Transverse colon (tissue), 4 donors: ENCODE measurements around the gene MTERF2. TPM values are rescaled to one million over a fixed set of nuclear protein-coding genes. Genes with fewer than 3 reads are reported as not detected.

Experiments used
- DNase-seq: peaks from one replicate; pipeline ENCODE4 v3.0.0-alpha.2; 2019
- H3K27ac ChIP-seq, 4 donors: fragments of 200-600 bp; sonication (generic); 2 replicates each; pipeline ENCODE4 v1.5.1; 2016 to 2018; ENCODE audit warnings: inconsistent platforms in 4 of 4
- H3K27me3 ChIP-seq: fragments of 200-600 bp; sonication (generic); 2 replicates; pipeline ENCODE4 v1.5.1; 2017; ENCODE audit warnings: inconsistent platforms
- H3K36me3 ChIP-seq, 4 donors: fragments of 200-600 bp; sonication (generic); 2 replicates each; pipeline ENCODE4 v1.5.1; 2017 to 2019; ENCODE audit warnings: inconsistent platforms in 4 of 4
- H3K4me1 ChIP-seq, 4 donors: fragments of 200-600 bp; sonication (generic); 2 replicates each; pipeline ENCODE4 v1.5.1; 2017 to 2020; ENCODE audit warnings: inconsistent platforms in 4 of 4
- H3K4me3 ChIP-seq, 4 donors: fragments of 200-600 bp; sonication (generic); 1 replicate in 1 of 4; 2 replicates in 3 of 4; pipeline versions ENCODE4 v1.5.1 to v1.6.1; 2017 to 2019; ENCODE audit warnings: inconsistent platforms in 4 of 4
- H3K9me3 ChIP-seq, 2 donors: fragments of 200-600 bp; sonication (generic); 2 replicates each; pipeline ENCODE4 v1.5.1; 2017 to 2019; ENCODE audit warnings: inconsistent platforms in 2 of 2
- CTCF ChIP-seq, 5 experiments: fragments of 200-600 bp in 3 of 5; fragments of 450-650 bp in 2 of 5; sonication (generic) in 3 of 5; IDR thresholded peaks; 1 replicate in 2 of 5; 2 replicates in 3 of 5; pipeline ENCODE4 v1.5.1; 2016 to 2017; ENCODE audit warnings: antibody characterized with exemption in 5 of 5, inconsistent platforms in 3 of 5, mild to moderate bottlenecking in 2 of 5, moderate library complexity in 1 of 5
- EP300 ChIP-seq: sonication (generic); formaldehyde crosslinking; IDR thresholded peaks from one replicate; pipeline ENCODE4 v1.6.1; 2017; ENCODE audit warnings: antibody characterized with exemption, low read depth
- POLR2A ChIP-seq: fragments of 450-650 bp; IDR thresholded peaks from one replicate; pipeline ENCODE4 v1.6.1; 2016; ENCODE audit warnings: antibody characterized with exemption, mild to moderate bottlenecking, moderate library complexity
- POLR2AphosphoS5 ChIP-seq, 3 donors: sonication (generic); formaldehyde crosslinking; IDR thresholded peaks; one replicate each; pipeline ENCODE4 v1.6.1; 2016; ENCODE audit warnings: antibody characterized with exemption in 3 of 3
- WGBS, 2 donors: methylation state at CpG; one replicate each; pipeline ENCODE4 v1.1.5; 2018; ENCODE audit warnings: low coverage in 1 of 2; 5-methylcytosine and 5-hydroxymethylcytosine counted together
- in situ Hi-C, 4 donors: fragments of 200-750 bp; cut with MboI; loops; one replicate each; pipeline versions ENCODE4 v1.15.0 to v1.15.1; 2017; ENCODE audit warnings: low sequenced_read_pairs in 3 of 4, low pct_ligation_motif_present in 1 of 4, low pct_unique_long_range_greater_than_20kb in 1 of 4
- intact Hi-C: fragments of 100-400 bp; cut with DNase I; formaldehyde crosslinking; loops from one replicate; pipeline ENCODE4 v1.15.1; 2023; ENCODE audit warnings: low total_unique reads
- total RNA-seq, 4 donors: library from RNA; depleted of rRNA; stranded (reverse); fragments of >200 nt; gene quantifications; one replicate each; pipeline ENCODE4 v1.1.0, GENCODE V29; 2016

The MTERF2 gene
- total RNA-seq, 4 donors from 2014 or later: 3.0 to 14.8 (median 8.7) TPM

- TF ChIP-seq POLR2AphosphoS5 (IDR thresholded peaks at IDR 0.05): peak in 1 of 3 donors; percentile 17
- no peak for TF ChIP-seq CTCF (IDR thresholded peaks at IDR 0.05)
- no peak for TF ChIP-seq POLR2A
- Histone ChIP-seq H3K9me3 (no peaks in the 10 kb centered on the region), H3K36me3 (no peaks in the 10 kb centered on the region), H3K27ac (no peak overlapping the region), H3K27me3 (no peaks in the 10 kb centered on the region), H3K4me3 (no peak overlapping the region), H3K4me1 (peaks cover 15 to 40% (median 32%) of the 10 kb centered on the region in 4 donors)
- intact Hi-C loops (no loop called here), in situ Hi-C loops (no loop called here)
- DNase-seq: no peak
- 91 to 100% methylated on average over 1 to 3 of the region's 3 CpGs for WGBS, 2 donors
Measured at GRCh38 chr12:106981788-106982187, 5.2 kb downstream of the MTERF2 start.

DNA sequence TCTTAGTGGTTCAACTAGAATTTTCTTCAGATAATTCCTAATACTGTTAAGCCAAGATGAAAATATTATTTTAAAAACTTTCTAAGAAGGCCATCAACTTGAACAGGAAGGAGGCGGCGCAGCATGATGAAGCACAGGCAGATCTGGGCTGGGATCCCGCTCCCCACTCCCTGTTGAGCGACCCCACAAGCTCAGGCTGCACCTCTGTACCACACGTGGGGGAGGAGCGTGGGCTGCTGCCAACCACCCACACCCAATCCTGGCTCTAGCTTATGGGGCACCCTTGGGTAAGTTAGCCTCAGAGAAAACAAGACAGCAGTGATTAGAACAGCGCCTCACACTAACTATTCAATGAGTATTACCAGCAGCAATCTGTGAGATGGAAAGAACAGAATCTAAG, 6.0 kb downstream of the MTERF2 start:
- Histone ChIP-seq H3K36me3 (no peaks in the 10 kb centered on the region), H3K27me3 (no peaks in the 10 kb centered on the region), H3K4me1 (peaks cover 21 to 43% (median 34%) of the 10 kb centered on the region in 4 donors), H3K27ac (no peak overlapping the region), H3K4me3 (no peak overlapping the region), H3K9me3 (no peaks in the 10 kb centered on the region)
- in situ Hi-C loops (no loop called here), intact Hi-C loops (no loop called here)
- WGBS, 2 donors: 85 to 86% methylated on average over 4 to 7 of the region's 7 CpGs
- TF ChIP-seq POLR2A (no peak), POLR2AphosphoS5 (IDR thresholded peaks at IDR 0.05) (no peak), EP300 (no peak), CTCF (IDR thresholded peaks at IDR 0.05) (no peak)
- no peak for DNase-seq

DNA sequence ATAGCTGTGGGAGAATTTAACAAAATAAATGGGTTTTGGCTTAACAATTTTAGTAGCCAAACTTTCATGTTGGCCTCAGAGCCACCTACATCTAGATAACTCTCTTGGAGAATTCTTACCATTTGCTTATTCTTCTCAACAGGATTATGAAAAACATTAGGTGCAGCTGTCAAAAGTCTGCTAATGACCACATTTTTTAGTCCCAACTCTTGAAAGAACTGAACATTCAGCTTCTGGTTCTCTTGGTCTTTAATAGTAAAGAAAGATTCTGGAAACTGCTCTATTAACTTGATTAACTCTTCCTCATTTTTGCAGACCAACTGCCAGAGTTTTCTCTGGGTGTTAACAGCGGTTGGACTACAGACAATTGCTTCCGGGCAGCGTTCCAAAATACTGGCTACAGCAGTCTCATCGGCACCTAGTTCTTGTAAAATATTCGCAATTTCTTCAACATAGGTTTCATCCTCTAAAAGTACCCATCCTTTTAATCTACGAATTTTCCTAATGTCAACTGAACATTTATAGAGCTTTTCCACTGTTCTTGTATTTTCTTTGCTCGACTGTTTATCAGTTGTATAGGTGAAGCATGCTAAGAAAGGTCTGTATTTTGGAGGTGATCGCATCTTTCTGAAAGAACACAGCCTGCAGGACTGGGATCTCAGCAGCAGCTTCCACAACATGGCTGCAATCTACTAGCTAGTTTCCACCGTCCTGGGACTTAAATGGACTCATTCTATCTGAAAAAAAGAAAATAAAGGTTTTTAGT, 8.7 kb downstream of the MTERF2 start:
- H3K27ac ChIP-seq: peak overlapping the region; percentile 2 to 66 (median 58)
- intact Hi-C loops (no loop called here), in situ Hi-C loops (no loop called here)
- TF ChIP-seq POLR2AphosphoS5 (IDR thresholded peaks at IDR 0.05): no peak
- TF ChIP-seq POLR2A: no peak
- no peak for TF ChIP-seq EP300
- no peak for TF ChIP-seq CTCF (IDR thresholded peaks at IDR 0.05)
- H3K27me3 ChIP-seq: no peaks in the 10 kb centered on the region
- peak; percentile 78 for DNase-seq
- peaks cover 25 to 60% (median 40%) of the 10 kb centered on the region in 4 donors for H3K4me1 ChIP-seq
- 28 to 48% methylated on average over 8 to 9 of the region's 9 CpGs for WGBS, 2 donors
- no peak overlapping the region for H3K4me3 ChIP-seq
- no peaks in the 10 kb centered on the region for H3K36me3 ChIP-seq
- no peaks in the 10 kb centered on the region for H3K9me3 ChIP-seq

DNA sequence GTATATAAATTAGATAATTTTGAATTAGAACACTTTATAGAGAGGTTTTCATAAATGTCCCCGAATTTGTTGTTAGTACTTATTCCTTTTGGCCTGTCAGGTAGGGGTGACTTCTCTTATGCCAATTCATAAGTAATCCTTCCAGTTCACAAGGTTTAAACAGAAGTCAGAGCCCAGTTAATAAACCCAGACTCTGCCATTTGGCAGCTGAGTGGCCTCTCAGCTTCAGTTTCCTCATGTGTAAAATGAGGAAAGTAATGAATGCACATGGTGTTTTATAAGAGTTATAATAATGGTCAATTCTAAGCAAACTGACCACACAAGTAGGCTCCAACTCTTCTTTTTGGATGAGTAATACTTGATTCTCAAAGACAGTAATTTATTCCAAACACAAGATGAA, 10.3 kb downstream of the MTERF2 start:
- 72 to 73% methylated on average over 1 of the region's 1 CpG for WGBS, 2 donors

More for the DNA sequence above, 10.3 kb downstream of the MTERF2 start:
- no peaks in the 10 kb centered on the region for H3K9me3 ChIP-seq
- H3K27me3 ChIP-seq: no peaks in the 10 kb centered on the region
- H3K27ac ChIP-seq: peak overlapping the region; percentile 19 to 60 (median 52)
- in situ Hi-C loops: no loop called here
- intact Hi-C loops: no loop called here
- no peak for TF ChIP-seq EP300
- no peak for TF ChIP-seq POLR2AphosphoS5 (IDR thresholded peaks at IDR 0.05)
- TF ChIP-seq CTCF (IDR thresholded peaks at IDR 0.05): no peak
- no peak for TF ChIP-seq POLR2A
- H3K4me3 ChIP-seq: no peak overlapping the region
- no peak for DNase-seq
- H3K36me3 ChIP-seq: peaks cover 0 to under 1% (median 0%) of the 10 kb centered on the region in 4 donors
- H3K4me1 ChIP-seq: peaks cover 25 to 63% (median 42%) of the 10 kb centered on the region in 4 donors
